GM19239 (cell line): Measurements from ENCODE around the gene CCDC106.
A peak's percentile ranks its signal among the peaks of the same experiment; 100 is the strongest.

Experiments
- DNase-seq: peaks from one replicate; pipeline ENCODE4 v3.0.0; 2011; ENCODE audit warnings: low spot score; ENCODE audit not compliant: insufficient read length
- FAIRE-seq: peaks from 2 replicates; lab custom pipeline; 2011; peaks lifted over from hg19 to GRCh38; lab: Jason Lieb, UNC

Gene CCDC106

DNA sequence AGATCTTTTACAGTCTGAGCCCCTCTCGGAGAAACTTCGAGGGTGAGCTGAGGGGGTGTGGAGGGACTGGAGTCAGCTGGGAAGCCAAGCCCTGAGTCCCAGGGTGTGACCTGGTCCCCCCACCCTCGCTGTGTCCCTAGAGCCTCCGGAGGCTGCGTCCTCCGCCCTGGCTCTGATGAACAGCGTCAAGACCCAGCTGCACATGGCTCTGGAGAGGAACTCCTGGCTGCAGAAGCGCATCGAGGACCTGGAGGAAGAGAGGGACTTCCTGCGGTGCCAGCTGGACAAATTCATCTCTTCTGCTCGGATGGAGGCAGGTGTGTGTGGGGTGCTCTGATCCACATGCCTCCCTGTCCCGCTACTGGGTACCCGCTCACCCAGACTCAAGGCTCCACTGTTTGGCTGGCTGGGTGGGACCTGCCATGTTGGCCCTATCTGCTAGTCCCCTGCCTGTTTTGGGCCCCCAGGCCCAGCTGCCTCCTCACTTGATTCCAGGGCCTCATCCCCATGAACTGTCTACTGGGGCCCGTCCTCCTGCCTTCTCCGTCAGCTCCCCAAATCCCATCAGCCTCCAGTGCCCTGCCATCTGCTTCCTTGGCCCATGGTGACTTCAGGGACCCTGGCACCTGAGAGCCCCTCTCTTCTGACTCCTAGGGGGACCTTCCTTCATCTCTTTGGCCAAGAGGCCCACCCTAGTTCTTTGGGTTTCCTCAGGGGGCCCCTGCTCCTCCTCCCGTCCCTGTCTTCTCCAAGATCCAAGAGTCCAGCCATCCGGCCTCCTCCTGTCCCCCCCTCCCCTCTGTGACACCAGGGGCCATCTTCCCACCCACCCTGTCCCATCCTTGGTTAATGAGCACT lies 1.5 kb downstream of the CCDC106 start:
- DNase-seq (no peak), FAIRE-seq (no peak)

- no peak for FAIRE-seq
- no peak for DNase-seq
Measured at GRCh38 chr19:55650126-55650557, 2.1 kb downstream of the CCDC106 start.

- no peak for FAIRE-seq
- DNase-seq: no peak
Measured at GRCh38 chr19:55650602-55651230, 2.7 kb downstream of the CCDC106 start.

GRCh38 chr19:55651236-55651635 lies 3.2 kb downstream of the CCDC106 start:
- no peak for FAIRE-seq
- no peak for DNase-seq

- no peak for FAIRE-seq
- no peak for DNase-seq
Measured at GRCh38 chr19:55652311-55653128, 4.5 kb downstream of the CCDC106 start.

DNA sequence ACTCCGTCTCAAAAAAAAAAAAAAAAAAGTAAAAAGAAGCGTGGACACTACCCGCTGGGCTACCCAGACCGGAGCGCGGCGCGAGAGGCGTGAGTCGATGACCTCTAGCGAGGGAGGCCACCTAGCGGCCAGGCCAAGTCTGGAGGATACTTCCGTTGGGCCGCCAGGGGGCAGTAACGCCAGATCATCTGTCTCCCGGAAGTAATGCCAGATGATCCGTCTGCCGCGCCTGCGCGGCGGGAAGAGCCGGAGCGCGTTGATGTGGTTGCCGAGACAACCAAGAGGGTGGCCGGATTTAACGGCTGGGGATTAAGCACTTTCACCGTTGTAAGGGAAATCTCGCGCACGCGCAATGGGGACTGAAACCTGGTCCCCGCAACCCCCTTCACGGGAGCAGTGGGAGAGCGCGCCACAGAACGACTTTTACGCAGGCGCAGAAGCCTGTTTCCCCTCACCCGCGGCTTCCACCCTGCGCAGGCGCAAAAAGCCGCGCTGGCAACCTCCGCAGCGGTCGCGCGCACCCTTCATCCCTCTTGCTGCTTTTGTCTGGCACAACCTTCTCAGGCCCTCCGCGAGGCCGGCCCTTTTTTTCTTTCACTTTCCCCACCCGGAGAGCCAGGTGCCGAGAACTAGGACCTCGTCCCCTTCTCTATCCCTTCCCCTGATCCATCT lies 5.8 kb downstream of the CCDC106 start:
- DNase-seq (peak; percentile 95), FAIRE-seq (no peak)

- DNase-seq: peak; percentile 81
- FAIRE-seq: peak; percentile 99
Measured at GRCh38 chr19:55654323-55654867, 6.4 kb downstream of the CCDC106 start.

- peak; percentile 80 for DNase-seq
- FAIRE-seq: peak; percentile 90
Measured at GRCh38 chr19:55654868-55655647, 7.0 kb downstream of the CCDC106 start, which contains the start of gene U2AF2. U2AF2 (plus strand) TSS chr19:55655035; CDS start chr19:55655105, 70 bp downstream.

GRCh38 chr19:55655648-55656040 lies 7.6 kb downstream of the CCDC106 start:
- FAIRE-seq (no peak), DNase-seq (no peak)

GRCh38 chr19:55656552-55656951 lies 8.5 kb downstream of the CCDC106 start:
- no peak for FAIRE-seq
- no peak for DNase-seq

DNA sequence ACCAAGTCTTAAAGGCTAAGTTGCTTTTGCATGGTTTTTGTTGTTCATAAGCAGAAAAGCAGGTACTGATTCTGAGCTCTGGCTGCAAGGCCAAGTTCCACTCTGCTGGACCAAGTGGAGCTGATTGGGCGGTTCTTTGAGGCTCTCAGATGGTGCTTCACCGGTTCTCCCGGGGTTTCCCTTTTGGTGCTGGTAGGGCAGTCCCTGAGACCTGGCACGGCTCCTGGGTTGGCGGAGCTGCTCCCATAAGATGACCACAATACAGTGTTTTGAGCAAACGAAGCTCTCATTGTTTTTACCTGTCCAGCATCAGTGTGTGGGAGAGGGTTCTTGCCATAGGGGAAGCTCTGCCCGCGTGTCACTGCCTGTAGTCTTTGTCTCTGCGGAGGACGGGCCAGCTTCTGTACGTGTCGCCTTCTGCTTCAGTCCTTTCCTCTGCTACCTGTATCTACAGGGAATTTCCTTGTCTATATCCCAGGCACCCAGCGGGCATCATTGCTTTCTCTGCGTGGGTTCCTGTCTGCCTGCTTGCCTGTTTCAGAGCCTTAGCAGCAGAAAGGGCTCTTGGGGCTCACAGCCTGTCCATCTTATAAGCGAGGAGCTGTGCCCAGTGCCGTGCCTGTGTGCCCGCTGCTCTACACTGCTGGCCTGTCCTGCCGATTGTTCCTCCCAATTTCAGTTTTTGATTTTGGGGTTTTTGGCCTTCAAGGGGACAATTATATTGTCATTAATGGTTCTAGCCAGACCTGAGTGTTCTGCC lies 9.2 kb downstream of the CCDC106 start:
- DNase-seq: no peak
- no peak for FAIRE-seq

DNA sequence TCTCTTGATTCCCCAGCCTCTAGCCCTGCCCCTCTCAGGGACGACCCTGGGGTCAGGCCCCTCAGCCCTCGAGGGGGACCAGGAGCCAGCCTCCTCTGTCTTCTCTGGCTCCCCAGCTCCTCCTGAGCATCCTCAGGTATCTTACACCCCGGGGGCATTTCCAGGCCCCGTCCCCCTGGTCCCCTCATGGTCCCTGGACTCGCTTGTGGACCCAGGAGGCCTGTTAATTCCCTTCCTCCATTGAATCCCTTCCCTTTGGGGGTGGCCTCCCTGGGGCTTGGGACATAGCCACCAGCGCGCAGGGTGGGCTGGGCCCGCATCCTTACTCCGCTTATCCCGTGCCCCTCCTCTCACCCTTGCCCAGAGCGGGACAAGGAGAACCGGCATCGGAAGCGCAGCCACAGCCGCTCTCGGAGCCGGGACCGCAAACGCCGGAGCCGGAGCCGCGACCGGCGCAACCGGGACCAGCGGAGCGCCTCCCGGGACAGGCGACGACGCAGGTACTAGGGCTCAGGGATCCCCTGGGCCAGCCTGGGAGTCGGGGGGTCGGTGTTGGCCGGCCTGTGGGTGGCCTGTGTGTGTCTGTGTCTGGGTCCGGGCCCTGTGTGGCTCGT lies 10.9 kb downstream of the CCDC106 start:
- FAIRE-seq: no peak
- no peak for DNase-seq

- FAIRE-seq (no peak), DNase-seq (no peak)
Measured at GRCh38 chr19:55659822-55660221, 11.8 kb downstream of the CCDC106 start.

- FAIRE-seq (no peak), DNase-seq (no peak)
Measured at GRCh38 chr19:55660404-55660803, 12.4 kb downstream of the CCDC106 start.

- no peak for DNase-seq
- FAIRE-seq: no peak
Measured at GRCh38 chr19:55660991-55661390, 13.0 kb downstream of the CCDC106 start.

- FAIRE-seq (no peak), DNase-seq (no peak)
Measured at GRCh38 chr19:55661826-55662225, 13.8 kb downstream of the CCDC106 start.

DNA sequence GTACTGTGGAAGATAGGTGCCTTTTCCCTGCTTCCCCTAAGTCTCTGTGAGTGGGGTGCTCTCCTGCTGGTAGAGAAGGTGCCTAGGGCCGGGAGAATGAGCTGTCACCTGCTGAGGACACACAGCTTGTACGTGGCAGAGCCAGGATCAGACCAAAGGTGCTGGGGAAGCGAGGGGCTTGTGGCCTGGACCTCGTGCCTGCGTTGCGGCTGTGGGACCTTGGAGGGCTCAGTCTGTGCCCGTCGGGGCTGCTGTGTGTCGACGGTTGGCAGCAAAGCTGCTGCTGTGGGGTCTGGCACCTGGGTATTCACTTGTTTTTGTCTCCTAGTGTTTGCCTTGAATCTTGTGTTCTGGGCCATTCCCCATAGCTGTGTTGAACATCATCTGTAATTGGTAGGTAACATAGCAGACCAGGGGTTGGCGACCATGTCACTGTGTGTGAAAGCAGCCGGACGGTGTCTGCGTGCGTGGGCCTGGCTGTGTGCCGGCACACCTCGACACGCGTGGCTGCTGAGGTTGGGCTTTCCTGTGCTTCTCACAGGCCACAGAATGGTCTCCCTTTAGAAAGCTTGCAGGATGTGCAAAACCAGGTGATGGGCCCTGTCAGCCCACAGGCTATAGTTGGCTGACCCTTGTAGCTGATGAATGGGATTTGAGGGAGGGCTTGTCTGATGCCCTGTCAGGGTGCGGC lies 16.0 kb downstream of the CCDC106 start:
- no peak for FAIRE-seq
- DNase-seq: no peak
